HG02885 (cell line): ENCODE measurements around the gene ALS2CL.
"Not testable (repeated sequence)": the region's sequence is repeated elsewhere in the genome, so short reads cannot be mapped to it uniquely, and the experiment has no call there.

Experiments
- ATAC-seq: cut with Tn5 transposase; IDR thresholded peaks from one replicate; pipeline ENCODE4 v1.9.1; 2021; ENCODE audit warnings: mild to moderate bottlenecking; ENCODE audit not compliant: unreplicated experiment, poor library complexity

The ALS2CL gene

GRCh38 chr3:46693038-46693891 lies at the start of gene ALS2CL:
Gene ALS2CL (minus strand): TSS chr3:46693679. CDS start chr3:46689440, 4,239 bp downstream.
- no peak for ATAC-seq

GRCh38 chr3:46742992-46743585 lies 49.6 kb upstream of the ALS2CL start:
- ATAC-seq: no peak

GRCh38 chr3:46739565-46739964 lies 46.1 kb upstream of the ALS2CL start:
- not testable (repeated sequence) for ATAC-seq

- no peak for ATAC-seq
These were observed 43.9 kb upstream of the ALS2CL start for GRCh38 chr3:46737329-46737731.

- ATAC-seq: no peak
These were observed 42.8 kb upstream of the ALS2CL start for GRCh38 chr3:46736006-46736872.

GRCh38 chr3:46734773-46735172 lies 41.3 kb upstream of the ALS2CL start:
- ATAC-seq: no peak

- ATAC-seq: no peak
These were observed 39.7 kb upstream of the ALS2CL start for GRCh38 chr3:46733026-46733800.

GRCh38 chr3:46731795-46732194 lies 38.3 kb upstream of the ALS2CL start:
- ATAC-seq: no peak

- ATAC-seq: no peak
These were observed 37.3 kb upstream of the ALS2CL start for GRCh38 chr3:46730819-46731218.

- no peak for ATAC-seq
These were observed 35.6 kb upstream of the ALS2CL start for GRCh38 chr3:46729038-46729437.

GRCh38 chr3:46725621-46726314 lies 32.3 kb upstream of the ALS2CL start:
- ATAC-seq: no peak

- no peak for ATAC-seq
These were observed 30.9 kb upstream of the ALS2CL start for GRCh38 chr3:46724424-46724823.

- no peak for ATAC-seq
These were observed 29.0 kb upstream of the ALS2CL start for GRCh38 chr3:46722443-46722842.

- no peak for ATAC-seq
These were observed 27.5 kb upstream of the ALS2CL start for GRCh38 chr3:46721009-46721408.

GRCh38 chr3:46719735-46720271 lies 26.3 kb upstream of the ALS2CL start:
- ATAC-seq: no peak

- no peak for ATAC-seq
These were observed 25.6 kb upstream of the ALS2CL start for GRCh38 chr3:46719044-46719565.

- no peak for ATAC-seq
These were observed 24.2 kb upstream of the ALS2CL start, which contains the start of gene PRSS50 for GRCh38 chr3:46717447-46718231. Gene PRSS50 (minus strand): TSS chr3:46717869. CDS start chr3:46717824, 45 bp downstream.
